Stimulated activated CD4-positive, alpha-beta T cell treated with anti-CD3 and anti-CD28 coated beads, Interleukin-1b, Interleukin-23, amount 100 ng/mL, for 1 hour (primary cell): ENCODE data around the gene MEA1.
"Not testable (repeated sequence)": the region's sequence is repeated elsewhere in the genome, so short reads cannot be mapped to it uniquely, and the experiment has no call there.

Experiments used
- DNase-seq, 2 donors: peaks; one replicate each; pipeline ENCODE4 v3.0.0-alpha.2; 2020; ENCODE audit warnings: low read depth in 2 of 2

The MEA1 gene

DNA sequence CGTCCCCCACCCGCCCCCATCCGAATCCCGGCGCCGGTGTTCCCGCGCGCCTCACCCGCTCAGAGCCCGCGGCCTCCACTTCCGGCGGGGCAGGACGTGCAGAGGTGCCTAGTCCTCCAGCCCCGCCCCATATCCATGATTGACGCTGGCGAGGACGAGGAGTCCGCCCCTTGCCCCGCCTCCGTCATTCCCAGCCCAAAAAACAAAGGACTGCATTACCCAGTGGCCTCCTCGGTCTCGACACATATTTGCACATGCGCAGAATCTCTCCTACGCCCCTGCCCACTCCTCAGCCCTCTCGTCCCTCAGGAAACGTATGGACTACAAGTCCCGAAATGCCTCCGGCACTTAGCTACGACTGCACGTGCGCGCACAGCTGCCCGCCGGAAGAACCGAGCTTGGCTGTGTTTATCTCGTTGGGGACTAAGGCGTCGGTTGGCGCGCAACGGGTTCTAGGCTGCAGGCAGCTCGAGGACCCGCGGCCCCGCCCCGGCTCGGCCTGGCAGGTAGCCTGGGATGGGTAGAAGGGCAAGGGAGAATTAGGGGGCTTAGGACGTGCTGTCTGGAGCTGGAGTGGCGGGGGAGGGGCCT lies at the start of gene MEA1, which contains the start of gene KLHDC3:
Gene MEA1 (minus strand): TSS at position 104 of the 591 bp plus-strand sequence. CDS start 133 bp downstream, outside the sequence.
Gene KLHDC3 (plus strand): TSS at position 407 of the 591 bp plus-strand sequence. CDS start 2,944 bp downstream, outside the sequence.
- peak; percentile 96 to 98 for DNase-seq

- DNase-seq, result no peak
Observed at GRCh38 chr6:43062818-43063217, 49.1 kb upstream of the MEA1 start.

- no peak for DNase-seq
Observed at GRCh38 chr6:43061861-43062260, 48.1 kb upstream of the MEA1 start.

- DNase-seq, result no peak
Observed at GRCh38 chr6:43060755-43061633, 47.2 kb upstream of the MEA1 start.

DNA sequence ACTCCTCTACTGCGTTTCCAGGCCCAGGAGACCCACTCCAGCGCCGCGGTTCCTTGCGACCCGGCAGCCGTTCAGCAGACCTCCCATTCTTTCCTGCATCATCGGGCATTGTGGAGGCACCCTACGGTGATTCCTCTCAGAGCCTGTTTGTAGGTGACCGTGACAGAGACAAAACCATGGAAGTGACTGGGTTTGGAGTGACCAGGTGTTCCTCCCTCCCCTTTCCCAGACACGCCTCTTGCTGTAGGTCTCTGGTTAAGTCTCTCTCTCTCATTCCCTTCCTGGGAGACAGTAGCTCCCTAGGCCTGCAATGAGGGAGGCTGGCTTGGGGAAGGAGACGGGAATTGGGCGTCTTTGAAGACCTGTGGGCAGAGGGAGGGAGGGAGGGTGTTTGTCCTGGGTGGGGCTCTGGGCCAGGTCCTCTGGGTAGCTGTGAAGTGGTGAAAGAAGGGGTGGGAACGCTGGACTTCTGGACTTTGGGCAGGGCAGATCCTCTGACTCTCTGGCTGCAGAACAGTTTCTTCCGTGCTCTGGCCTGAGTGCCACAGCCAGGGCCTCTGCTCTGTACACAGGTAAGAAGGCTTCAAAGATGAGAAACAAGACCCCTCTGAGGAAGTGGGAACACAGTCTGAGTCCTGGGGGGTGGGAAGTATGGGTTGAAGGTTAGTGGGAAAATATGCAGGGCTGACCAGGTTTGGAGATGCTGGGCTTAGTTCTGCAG lies 46.4 kb upstream of the MEA1 start:
- DNase-seq, result no peak

- DNase-seq, result peak; percentile 90 to 92
Observed at GRCh38 chr6:43059168-43060033, 45.7 kb upstream of the MEA1 start, which contains the start of the genes KLC4 and MRPL2. Gene KLC4 (plus strand): TSS chr6:43059631. CDS start chr6:43061336, 1,705 bp downstream. Gene MRPL2 (minus strand): TSS chr6:43059434. CDS start chr6:43059381, 53 bp downstream.

DNA sequence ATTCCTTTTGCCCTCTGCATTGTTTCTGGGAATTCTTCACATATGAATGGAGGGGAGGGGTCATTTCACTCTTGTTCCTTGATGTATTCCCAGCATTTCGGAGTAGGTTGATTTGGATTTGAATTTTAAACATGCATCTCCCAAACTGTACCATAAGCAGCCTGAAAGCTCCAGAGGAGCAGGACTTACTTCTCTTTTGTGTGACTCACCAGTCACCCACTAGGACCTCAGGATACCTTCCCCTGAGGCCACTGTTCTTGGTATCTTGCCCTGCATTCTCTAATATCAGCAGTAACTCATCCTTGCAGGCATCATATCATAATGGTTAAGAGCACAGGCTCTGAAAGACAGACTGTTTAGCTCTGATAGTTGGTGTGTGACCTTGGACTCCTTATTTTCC lies 44.8 kb upstream of the MEA1 start:
- DNase-seq, result no peak

GRCh38 chr6:43055966-43056365 lies 42.2 kb upstream of the MEA1 start:
- no peak for DNase-seq

DNA sequence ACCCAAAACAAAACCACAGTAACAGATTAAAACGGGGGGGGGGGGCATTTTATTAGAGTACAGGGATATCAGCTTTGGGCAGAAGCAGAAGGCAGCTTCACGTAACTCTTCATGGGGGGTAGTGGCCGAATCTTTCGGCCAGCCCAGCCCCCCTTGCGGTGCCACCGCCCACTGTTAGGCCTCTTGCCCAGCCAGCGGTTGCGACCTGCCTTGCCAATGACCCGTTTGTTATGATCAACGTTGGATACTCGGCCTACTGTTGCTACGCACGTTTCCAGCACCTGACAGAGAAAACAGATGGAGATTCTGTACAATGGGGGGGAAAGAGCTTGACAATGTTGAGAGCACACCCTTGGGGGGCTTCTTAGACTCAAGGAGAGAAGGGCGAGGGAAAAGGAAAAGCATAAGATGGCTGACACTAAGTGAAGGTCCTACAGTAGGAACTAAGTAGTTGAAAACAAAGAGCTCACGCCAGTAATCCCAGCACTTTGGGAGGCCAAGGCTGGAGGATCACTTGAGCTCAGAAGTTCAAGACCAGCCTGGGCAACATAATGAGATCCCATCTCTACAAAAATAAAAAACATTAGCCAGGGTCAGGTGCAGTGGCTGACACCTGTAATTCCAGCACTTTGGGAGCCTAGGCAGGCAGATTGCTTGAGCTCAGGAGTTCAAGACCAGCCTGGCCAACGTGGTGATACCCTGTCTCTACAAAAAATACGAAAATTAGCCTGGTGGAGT lies 40.6 kb upstream of the MEA1 start:
- no peak for DNase-seq

DNA sequence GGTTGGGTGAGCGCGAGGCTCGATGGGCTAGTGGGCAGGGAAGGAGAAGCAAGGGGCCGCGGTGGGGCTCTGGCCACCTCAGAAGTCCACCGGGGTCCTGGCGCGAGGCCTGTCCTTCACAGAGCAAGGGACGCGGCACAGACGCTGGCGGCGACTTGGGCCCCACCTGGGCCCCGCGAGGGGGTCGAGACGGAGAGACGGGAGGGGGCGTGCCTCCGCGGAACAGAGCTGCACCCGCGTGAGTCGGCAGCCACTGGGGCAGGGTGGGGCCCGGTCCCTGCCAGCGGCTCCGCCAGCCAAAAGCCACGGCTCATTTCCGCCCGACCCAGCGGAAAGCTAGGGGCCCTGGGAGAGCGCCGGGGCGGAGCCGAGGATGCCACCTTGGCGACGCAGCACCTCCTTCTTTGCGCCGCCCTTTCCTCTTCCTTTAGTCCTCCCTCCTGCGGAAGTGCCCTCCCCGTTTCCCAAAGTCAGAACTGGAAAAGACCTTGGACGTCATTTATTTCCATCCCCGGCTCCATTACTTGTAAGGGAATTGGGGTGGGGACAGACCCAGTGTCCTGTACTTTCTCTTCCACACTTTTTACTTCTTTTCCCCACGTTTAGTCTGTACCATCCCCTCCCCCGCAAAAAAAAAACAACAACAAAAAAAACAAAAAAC lies 39.9 kb upstream of the MEA1 start, which contains the start of gene CUL7:
Gene CUL7 (minus strand): TSS at position 307 of the 661 bp plus-strand sequence. CDS start 1,063 bp downstream, outside the sequence.
- peak; percentile 77 for DNase-seq

- DNase-seq, result no peak
Observed at GRCh38 chr6:43052842-43053544, 39.2 kb upstream of the MEA1 start.

- DNase-seq, result no peak
Observed at GRCh38 chr6:43052225-43052841, 38.6 kb upstream of the MEA1 start.

- no peak for DNase-seq
Observed at GRCh38 chr6:43050981-43051380, 37.2 kb upstream of the MEA1 start.

- DNase-seq, result no peak
Observed at GRCh38 chr6:43047998-43048397, 34.3 kb upstream of the MEA1 start.

DNA sequence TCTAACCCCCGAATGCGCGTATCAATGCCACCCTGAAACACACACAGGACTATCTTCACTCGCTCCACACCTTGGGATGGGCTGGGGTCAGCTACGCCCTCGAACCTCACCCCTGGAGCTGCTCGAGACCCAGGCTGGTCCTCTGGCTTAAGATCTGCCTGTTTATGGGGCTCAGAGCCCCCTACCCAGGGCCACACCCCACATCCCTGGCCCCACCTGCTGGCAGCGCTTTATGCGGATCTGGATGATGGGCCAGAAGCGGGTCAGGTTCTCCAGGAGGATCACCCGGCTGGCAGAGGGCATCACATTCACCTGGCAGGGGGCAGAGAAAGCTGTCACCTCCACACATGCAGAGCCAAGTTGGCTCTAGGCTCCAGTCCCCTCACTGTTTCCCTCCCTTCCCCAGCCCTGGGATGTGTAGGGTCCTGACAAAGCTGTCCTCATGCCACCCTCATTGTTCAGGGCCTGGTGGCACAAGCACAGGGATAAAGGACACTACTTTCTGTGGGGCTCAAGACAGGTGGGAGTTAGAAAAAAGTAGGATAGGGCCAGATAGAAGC lies 31.7 kb upstream of the MEA1 start:
- no peak for DNase-seq

GRCh38 chr6:43043310-43043709 lies 29.6 kb upstream of the MEA1 start:
- DNase-seq, result no peak

DNA sequence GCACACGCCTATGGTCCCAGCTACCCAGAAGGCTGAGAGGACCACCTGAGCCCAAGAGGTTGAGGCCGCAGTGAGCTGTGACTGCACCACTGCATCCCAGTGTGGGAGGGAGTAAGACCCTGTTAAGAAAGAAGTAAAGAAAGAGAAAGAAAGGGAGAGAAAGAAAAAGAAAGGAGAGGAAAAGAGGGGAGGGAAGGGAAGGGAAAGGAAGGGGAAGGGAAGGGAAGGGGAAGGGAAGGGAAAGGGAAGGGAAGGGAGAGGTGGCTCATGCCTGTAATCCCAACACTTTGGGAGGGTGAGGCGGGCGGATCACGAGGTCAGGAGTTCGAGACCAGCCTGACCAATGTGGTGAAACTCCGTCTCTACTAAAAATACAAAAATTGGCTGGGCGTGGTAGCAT lies 27.7 kb upstream of the MEA1 start:
- not testable (repeated sequence) for DNase-seq

GRCh38 chr6:43040542-43041257 lies 27.0 kb upstream of the MEA1 start:
- no peak for DNase-seq
